Measurements from ENCODE around the gene FOXP1.

The FOXP1 gene

GRCh38 chr3:71578054-71578751, 5.3 kb downstream of the FOXP1 start:
- no peak for DNase-seq (ENCODE audit: insufficient read length)
- no peak for TF ChIP-seq TAF1 (IDR thresholded peaks at IDR 0.05; ENCODE audit: borderline replicate concordance, low read depth, low read length)
- no peak for TF ChIP-seq POLR2AphosphoS5 (IDR thresholded peaks at IDR 0.05; ENCODE audit: low read depth, low read length)
- no peak for TF ChIP-seq POLR2A (IDR thresholded peaks at IDR 0.05; ENCODE audit: low read depth, low read length)
- no peak for FAIRE-seq

- FAIRE-seq = no peak
These were observed 6.5 kb downstream of the FOXP1 start for GRCh38 chr3:71577011-71577410.

DNA sequence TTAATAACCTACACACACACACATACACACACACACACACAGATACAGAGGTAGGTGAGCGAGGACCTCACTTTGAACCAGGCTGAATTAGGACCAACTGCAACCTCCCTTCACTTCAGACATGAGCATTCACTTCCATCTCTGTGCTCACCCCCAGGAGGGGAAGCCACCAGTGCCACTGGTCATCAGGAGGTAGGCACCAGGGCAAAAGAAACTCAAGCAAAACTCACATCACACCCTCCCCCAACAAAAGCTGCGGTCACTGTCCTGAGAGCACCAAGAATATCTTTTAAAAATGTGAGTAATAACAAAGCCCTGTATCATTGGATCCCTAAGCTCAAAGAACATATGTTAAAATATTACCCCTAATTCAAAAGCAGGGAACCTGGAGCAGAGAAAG, 8.1 kb downstream of the FOXP1 start:
- DNase-seq (ENCODE audit: insufficient read length) (no peak), FAIRE-seq (no peak)
- TF ChIP-seq POLR2AphosphoS5 (IDR thresholded peaks at IDR 0.05; ENCODE audit: low read depth, low read length) (no peak), POLR2A (IDR thresholded peaks at IDR 0.05; ENCODE audit: low read depth, low read length) (no peak), TAF1 (IDR thresholded peaks at IDR 0.05; ENCODE audit: borderline replicate concordance, low read depth, low read length) (no peak)

More at GRCh38 chr3:71577011-71577410, 6.5 kb downstream of the FOXP1 start:
- no peak for DNase-seq (ENCODE audit: insufficient read length)
- TF ChIP-seq POLR2AphosphoS5 (IDR thresholded peaks at IDR 0.05; ENCODE audit: low read depth, low read length) = no peak
- no peak for TF ChIP-seq TAF1 (IDR thresholded peaks at IDR 0.05; ENCODE audit: borderline replicate concordance, low read depth, low read length)
- TF ChIP-seq POLR2A (IDR thresholded peaks at IDR 0.05; ENCODE audit: low read depth, low read length) = no peak

DNA sequence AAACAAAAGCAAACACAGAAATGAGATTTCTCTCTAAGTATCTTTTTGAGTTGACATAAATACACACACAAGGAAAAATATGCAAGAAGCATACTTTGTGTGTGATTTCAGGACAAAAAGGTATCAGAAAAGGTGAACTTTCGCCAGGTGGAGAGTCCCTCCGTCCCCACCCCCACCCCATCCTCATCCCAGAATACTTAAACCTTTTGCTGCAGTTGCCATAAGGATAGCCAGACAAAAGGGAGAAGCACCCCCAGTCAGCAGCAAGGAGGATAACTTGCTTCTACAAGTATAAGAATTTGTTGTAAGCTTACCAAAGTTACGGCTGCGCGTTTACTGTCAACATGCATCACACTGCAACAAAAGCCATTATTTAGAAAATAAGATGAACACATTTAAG, 10.3 kb downstream of the FOXP1 start:
- TF ChIP-seq POLR2AphosphoS5 (IDR thresholded peaks at IDR 0.05; ENCODE audit: low read depth, low read length) (no peak), POLR2A (IDR thresholded peaks at IDR 0.05; ENCODE audit: low read depth, low read length) (no peak), TAF1 (IDR thresholded peaks at IDR 0.05; ENCODE audit: borderline replicate concordance, low read depth, low read length) (no peak)
- DNase-seq (ENCODE audit: insufficient read length) = no peak
- FAIRE-seq = no peak

DNA sequence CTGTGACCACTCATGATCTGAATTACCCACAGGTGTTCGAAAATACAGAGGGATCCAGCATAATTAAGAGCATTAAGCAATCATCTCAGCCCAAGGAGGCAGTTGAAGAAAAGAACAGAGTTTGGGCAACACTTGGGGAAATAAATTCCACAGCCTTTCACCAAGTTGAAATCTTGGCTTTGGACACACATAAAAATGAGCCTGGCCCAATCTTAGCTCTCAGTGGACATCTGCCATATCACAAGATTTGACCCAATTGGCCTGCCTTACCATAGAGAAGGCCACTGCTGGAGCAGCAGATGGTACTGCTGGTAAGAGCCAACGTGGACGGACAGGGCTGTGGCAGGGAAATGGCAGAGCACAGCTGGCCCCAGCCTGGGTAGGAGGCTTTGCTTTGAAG, 13.0 kb downstream of the FOXP1 start:
- FAIRE-seq (no peak), DNase-seq (ENCODE audit: insufficient read length) (no peak)
- TF ChIP-seq POLR2AphosphoS5 (IDR thresholded peaks at IDR 0.05; ENCODE audit: low read depth, low read length) (no peak), TAF1 (IDR thresholded peaks at IDR 0.05; ENCODE audit: borderline replicate concordance, low read depth, low read length) (no peak), POLR2A (IDR thresholded peaks at IDR 0.05; ENCODE audit: low read depth, low read length) (no peak)

DNA sequence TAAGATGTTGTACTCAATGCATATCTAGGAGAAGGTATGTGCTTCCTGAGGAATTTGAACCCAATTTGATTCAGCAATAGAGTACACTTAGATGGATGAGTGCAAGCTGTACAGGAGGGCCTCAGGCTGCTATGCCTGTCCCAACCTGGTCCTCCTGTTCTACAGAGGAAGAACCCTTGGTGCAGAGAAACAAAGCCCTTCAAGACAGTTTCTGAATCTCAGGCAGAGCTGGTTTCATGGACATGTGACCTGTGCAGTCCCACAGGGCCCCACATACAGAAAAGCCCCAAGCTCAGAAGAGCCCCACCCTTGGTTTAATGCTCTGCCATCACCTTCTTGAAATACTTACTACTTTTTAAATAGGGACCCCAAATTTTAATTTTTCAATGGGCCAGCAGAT, 15.3 kb downstream of the FOXP1 start:
- DNase-seq (ENCODE audit: insufficient read length) (no peak), FAIRE-seq (no peak)
- TF ChIP-seq TAF1 (IDR thresholded peaks at IDR 0.05; ENCODE audit: borderline replicate concordance, low read depth, low read length) (no peak), POLR2AphosphoS5 (IDR thresholded peaks at IDR 0.05; ENCODE audit: low read depth, low read length) (no peak), POLR2A (IDR thresholded peaks at IDR 0.05; ENCODE audit: low read depth, low read length) (no peak)

GRCh38 chr3:71566776-71567175, 16.8 kb downstream of the FOXP1 start:
- TF ChIP-seq POLR2AphosphoS5 (IDR thresholded peaks at IDR 0.05; ENCODE audit: low read depth, low read length) (no peak), POLR2A (IDR thresholded peaks at IDR 0.05; ENCODE audit: low read depth, low read length) (no peak), TAF1 (IDR thresholded peaks at IDR 0.05; ENCODE audit: borderline replicate concordance, low read depth, low read length) (no peak)
- FAIRE-seq = no peak
- DNase-seq (ENCODE audit: insufficient read length) = no peak

DNA sequence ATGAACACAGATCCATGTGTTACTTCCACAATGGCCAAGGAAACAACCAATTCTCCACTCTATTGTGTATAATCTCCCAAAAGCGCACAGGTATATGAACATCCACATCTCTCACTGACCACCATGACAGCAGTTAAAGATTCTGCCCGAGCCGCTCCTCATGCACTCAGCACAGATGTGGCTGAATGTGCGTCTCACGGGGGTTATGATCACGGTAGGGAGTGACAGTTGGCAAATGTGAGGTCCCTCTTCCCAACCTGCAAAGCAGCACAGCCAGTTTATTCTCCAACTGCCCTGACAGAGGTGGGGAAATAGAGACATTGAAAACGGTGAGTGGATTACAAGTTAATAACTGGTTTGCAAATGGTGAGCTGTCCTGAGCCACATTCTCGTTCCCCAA, 17.6 kb downstream of the FOXP1 start:
- no peak for TF ChIP-seq TAF1 (IDR thresholded peaks at IDR 0.05; ENCODE audit: borderline replicate concordance, low read depth, low read length)
- TF ChIP-seq POLR2A (IDR thresholded peaks at IDR 0.05; ENCODE audit: low read depth, low read length) = no peak
- no peak for TF ChIP-seq POLR2AphosphoS5 (IDR thresholded peaks at IDR 0.05; ENCODE audit: low read depth, low read length)
- no peak for FAIRE-seq
- DNase-seq (ENCODE audit: insufficient read length) = no peak

- TF ChIP-seq POLR2A (IDR thresholded peaks at IDR 0.05; ENCODE audit: low read depth, low read length) (no peak), POLR2AphosphoS5 (IDR thresholded peaks at IDR 0.05; ENCODE audit: low read depth, low read length) (no peak), TAF1 (IDR thresholded peaks at IDR 0.05; ENCODE audit: borderline replicate concordance, low read depth, low read length) (no peak)
- no peak for FAIRE-seq
- no peak for DNase-seq (ENCODE audit: insufficient read length)
These were observed 18.2 kb downstream of the FOXP1 start for GRCh38 chr3:71565316-71565715.

GRCh38 chr3:71564361-71564760, 19.2 kb downstream of the FOXP1 start:
- DNase-seq (ENCODE audit: insufficient read length) = no peak
- no peak for FAIRE-seq

DNA sequence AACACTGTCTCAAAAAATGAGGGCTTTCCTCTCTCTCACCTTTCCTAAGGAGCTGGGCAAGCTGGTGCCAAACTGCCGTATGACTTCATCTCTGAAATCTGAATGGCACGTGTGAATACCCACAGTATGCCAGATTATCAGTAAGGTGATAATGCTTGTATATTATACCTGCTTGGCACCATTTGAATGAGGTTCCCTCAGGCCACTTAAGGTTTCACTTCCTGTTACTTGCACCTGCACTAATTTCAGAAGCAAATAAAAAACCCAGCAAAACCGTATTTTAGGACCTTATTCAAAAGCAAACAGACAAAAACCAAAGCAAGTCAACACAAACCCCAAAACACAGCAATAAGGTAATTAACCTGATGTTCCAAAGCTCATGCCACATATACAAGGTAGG, 19.7 kb downstream of the FOXP1 start:
- FAIRE-seq = peak; percentile 27
- no peak for DNase-seq (ENCODE audit: insufficient read length)
- TF ChIP-seq POLR2A (IDR thresholded peaks at IDR 0.05; ENCODE audit: low read depth, low read length) = no peak
- no peak for TF ChIP-seq TAF1 (IDR thresholded peaks at IDR 0.05; ENCODE audit: borderline replicate concordance, low read depth, low read length)
- TF ChIP-seq POLR2AphosphoS5 (IDR thresholded peaks at IDR 0.05; ENCODE audit: low read depth, low read length) = no peak

More at GRCh38 chr3:71564361-71564760, 19.2 kb downstream of the FOXP1 start:
- TF ChIP-seq TAF1 (IDR thresholded peaks at IDR 0.05; ENCODE audit: borderline replicate concordance, low read depth, low read length) = no peak
- no peak for TF ChIP-seq POLR2A (IDR thresholded peaks at IDR 0.05; ENCODE audit: low read depth, low read length)
- TF ChIP-seq POLR2AphosphoS5 (IDR thresholded peaks at IDR 0.05; ENCODE audit: low read depth, low read length) = no peak

DNA sequence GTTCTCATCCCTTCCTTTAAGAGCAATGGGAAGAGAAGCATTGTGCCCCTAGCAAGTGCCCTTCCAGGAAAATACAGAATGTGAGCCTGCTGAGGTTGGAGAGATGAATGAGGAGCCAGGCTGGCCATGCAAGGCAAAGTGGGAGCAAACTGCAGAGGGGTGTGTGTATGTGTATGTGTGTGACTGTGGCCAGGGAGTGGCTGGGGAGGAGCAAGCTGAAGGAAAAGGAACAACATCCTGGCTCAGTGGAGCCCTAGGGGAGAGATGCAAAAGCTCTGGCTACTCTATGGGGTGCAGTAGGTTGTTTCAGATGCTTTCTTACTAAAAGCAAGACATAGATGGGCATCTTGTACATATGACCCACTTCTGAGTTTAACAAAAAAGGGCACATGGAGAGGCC, 20.6 kb downstream of the FOXP1 start:
- FAIRE-seq (no peak), DNase-seq (ENCODE audit: insufficient read length) (no peak)
- no peak for TF ChIP-seq POLR2AphosphoS5 (IDR thresholded peaks at IDR 0.05; ENCODE audit: low read depth, low read length)
- no peak for TF ChIP-seq TAF1 (IDR thresholded peaks at IDR 0.05; ENCODE audit: borderline replicate concordance, low read depth, low read length)
- no peak for TF ChIP-seq POLR2A (IDR thresholded peaks at IDR 0.05; ENCODE audit: low read depth, low read length)

All from GM12892 (cell line).